IPS-18c (cell line): Measurements from ENCODE around the gene SP100.
"Not testable (repeated sequence)": the region's sequence is repeated elsewhere in the genome, so short reads cannot be mapped to it uniquely, and the experiment has no call there.

ENCODE experiments used
- H3K4me3 ChIP-seq: 2 replicates; pipeline ENCODE4 v1.7.0; 2013; ENCODE audit warnings: low read depth, mild to moderate bottlenecking, low read length, moderate library complexity; ENCODE audit not compliant: insufficient read depth
- H3K9me3 ChIP-seq: one replicate; pipeline ENCODE4 v1.6.1; 2013; ENCODE audit warnings: mild to moderate bottlenecking, low read length, moderate library complexity; ENCODE audit not compliant: control insufficient read depth, insufficient read depth

The SP100 gene

GRCh38 chr2:230444832-230445231, 28.8 kb downstream of the SP100 start:
- H3K9me3 ChIP-seq: no peaks in the 10 kb centered on the region

GRCh38 chr2:230447036-230447435, 31.0 kb downstream of the SP100 start:
- no peak overlapping the region for H3K4me3 ChIP-seq
- no peaks in the 10 kb centered on the region for H3K9me3 ChIP-seq

More at GRCh38 chr2:230444832-230445231, 28.8 kb downstream of the SP100 start:
- no peak overlapping the region for H3K4me3 ChIP-seq

- H3K4me3 ChIP-seq: no peak overlapping the region
- H3K9me3 ChIP-seq: no peaks in the 10 kb centered on the region
These were observed 31.8 kb downstream of the SP100 start for GRCh38 chr2:230447455-230448451.

GRCh38 chr2:230449901-230450467, 34.0 kb downstream of the SP100 start:
- no peaks in the 10 kb centered on the region for H3K9me3 ChIP-seq
- no peak overlapping the region for H3K4me3 ChIP-seq

- Histone ChIP-seq H3K4me3 (no peak overlapping the region), H3K9me3 (no peaks in the 10 kb centered on the region)
These were observed 37.0 kb downstream of the SP100 start for GRCh38 chr2:230453006-230453405.

GRCh38 chr2:230455005-230455684, 39.1 kb downstream of the SP100 start:
- Histone ChIP-seq H3K9me3 (no peaks in the 10 kb centered on the region), H3K4me3 (no peak overlapping the region)

- no peaks in the 10 kb centered on the region for H3K9me3 ChIP-seq
- H3K4me3 ChIP-seq: no peak overlapping the region
These were observed 41.2 kb downstream of the SP100 start for GRCh38 chr2:230457073-230457768.

- Histone ChIP-seq H3K9me3 (no peaks in the 10 kb centered on the region), H3K4me3 (no peak overlapping the region)
These were observed 41.8 kb downstream of the SP100 start for GRCh38 chr2:230457793-230458192.

GRCh38 chr2:230459216-230459615, 43.2 kb downstream of the SP100 start:
- Histone ChIP-seq H3K9me3 (no peaks in the 10 kb centered on the region), H3K4me3 (no peak overlapping the region)

GRCh38 chr2:230471074-230471473, 55.1 kb downstream of the SP100 start:
- no peaks in the 10 kb centered on the region for H3K9me3 ChIP-seq
- no peak overlapping the region for H3K4me3 ChIP-seq

- Histone ChIP-seq H3K9me3 (no peaks in the 10 kb centered on the region), H3K4me3 (no peak overlapping the region)
These were observed 56.6 kb downstream of the SP100 start for GRCh38 chr2:230472621-230473018.

GRCh38 chr2:230473378-230473777, 57.4 kb downstream of the SP100 start:
- Histone ChIP-seq H3K9me3 (no peaks in the 10 kb centered on the region), H3K4me3 (no peak overlapping the region)

GRCh38 chr2:230475143-230475542, 59.1 kb downstream of the SP100 start:
- Histone ChIP-seq H3K4me3 (no peak overlapping the region), H3K9me3 (no peaks in the 10 kb centered on the region)

- H3K9me3 ChIP-seq: no peaks in the 10 kb centered on the region
These were observed 69.9 kb downstream of the SP100 start for GRCh38 chr2:230485801-230486341.

GRCh38 chr2:230491219-230491618, 75.2 kb downstream of the SP100 start:
- not testable (repeated sequence) for H3K4me3 ChIP-seq, H3K9me3 ChIP-seq

More at GRCh38 chr2:230485801-230486341, 69.9 kb downstream of the SP100 start:
- no peak overlapping the region for H3K4me3 ChIP-seq

- H3K4me3 ChIP-seq: no peak overlapping the region
- peaks cover 2% of the 10 kb centered on the region for H3K9me3 ChIP-seq
These were observed 76.1 kb downstream of the SP100 start for GRCh38 chr2:230492107-230492506.

- H3K4me3 ChIP-seq: no peak overlapping the region
These were observed 79.0 kb downstream of the SP100 start for GRCh38 chr2:230494980-230495379.

More at GRCh38 chr2:230494980-230495379, 79.0 kb downstream of the SP100 start:
- H3K9me3 ChIP-seq: peaks cover 2% of the 10 kb centered on the region
